ENCODE data around the gene TMEM88. TPM values are rescaled to one million over a fixed set of nuclear protein-coding genes. Genes with fewer than 3 reads are reported as not detected.

The TMEM88 gene
- polyA plus RNA-seq, 1 donor from 2014 or later, result 4.2 TPM

DNA sequence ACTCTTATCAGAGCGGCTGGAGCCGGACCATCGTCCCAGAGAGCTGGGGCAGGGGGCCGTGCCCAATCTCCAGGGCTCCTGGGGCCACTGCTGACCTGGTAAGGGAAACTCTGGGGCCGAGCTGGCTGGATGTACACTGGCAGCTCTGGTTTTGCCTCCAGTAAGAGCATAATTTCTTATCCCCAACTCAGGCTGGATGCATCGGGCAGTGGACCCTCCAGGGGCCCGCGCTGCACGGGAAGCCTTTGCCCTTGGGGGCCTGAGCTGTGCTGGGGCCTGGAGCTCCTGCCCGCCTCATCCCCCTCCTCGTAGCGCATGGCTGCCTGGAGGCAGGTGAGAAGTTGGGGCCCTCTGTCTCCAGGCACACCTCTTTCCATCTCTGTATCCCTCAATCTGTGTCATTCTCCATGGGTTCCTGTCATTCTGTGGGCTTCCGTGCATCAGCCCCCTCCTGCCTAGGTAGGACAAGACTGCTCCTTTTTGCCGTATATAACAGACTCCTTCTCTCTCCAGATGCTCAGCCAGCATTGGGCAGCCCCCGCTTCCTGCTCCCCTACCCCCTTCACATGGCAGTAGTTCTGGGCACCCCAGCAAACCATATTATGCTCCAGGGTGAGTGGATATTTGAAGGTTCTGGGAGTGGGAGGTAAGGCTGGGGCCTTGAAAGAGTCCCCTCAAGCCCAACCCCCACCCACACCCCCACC, 9.4 kb upstream of the TMEM88 start:
- H4K20me1 ChIP-seq (ENCODE audit: insufficient read depth), result peaks cover 69% of the 10 kb centered on the region
- no peaks in the 10 kb centered on the region for H3K9me2 ChIP-seq (ENCODE audit: insufficient read depth, low read length)
- H3K4me3 ChIP-seq (ENCODE audit: low read length), result peak overlapping the region; percentile 99
- H3K4me2 ChIP-seq (ENCODE audit: low read length), result peak overlapping the region; percentile 97
- H3F3A ChIP-seq (ENCODE audit: insufficient read depth, low read length, poor library complexity, severe bottlenecking), result peaks cover 14% of the 10 kb centered on the region
- no peaks in the 10 kb centered on the region for H3K36me3 ChIP-seq (ENCODE audit: insufficient read depth, low read length)
- H3K9me3 ChIP-seq (ENCODE audit: low read length), result no peaks in the 10 kb centered on the region
- no peaks in the 10 kb centered on the region for H3K27me3 ChIP-seq (ENCODE audit: insufficient read depth, low read depth, low read length)
- H3K79me2 ChIP-seq (replicated peaks; ENCODE audit: insufficient read depth, low read length), result peaks cover 50% of the 10 kb centered on the region
- H3K27ac ChIP-seq (ENCODE audit: low read length), result peak overlapping the region; percentile 94
- peak overlapping the region; percentile 92 for H3K9ac ChIP-seq (ENCODE audit: low read length)
- no peak overlapping the region for H2AFZ ChIP-seq (ENCODE audit: low read depth, low read length)
- TF ChIP-seq RAD21 (conservative IDR thresholded peaks at IDR 0.05) (no peak), POLR2AphosphoS5 (IDR thresholded peaks at IDR 0.05) (no peak), MXI1 (conservative IDR thresholded peaks at IDR 0.05; ENCODE audit: poor library complexity, severe bottlenecking) (no peak)
- TF ChIP-seq, protein P1, sequence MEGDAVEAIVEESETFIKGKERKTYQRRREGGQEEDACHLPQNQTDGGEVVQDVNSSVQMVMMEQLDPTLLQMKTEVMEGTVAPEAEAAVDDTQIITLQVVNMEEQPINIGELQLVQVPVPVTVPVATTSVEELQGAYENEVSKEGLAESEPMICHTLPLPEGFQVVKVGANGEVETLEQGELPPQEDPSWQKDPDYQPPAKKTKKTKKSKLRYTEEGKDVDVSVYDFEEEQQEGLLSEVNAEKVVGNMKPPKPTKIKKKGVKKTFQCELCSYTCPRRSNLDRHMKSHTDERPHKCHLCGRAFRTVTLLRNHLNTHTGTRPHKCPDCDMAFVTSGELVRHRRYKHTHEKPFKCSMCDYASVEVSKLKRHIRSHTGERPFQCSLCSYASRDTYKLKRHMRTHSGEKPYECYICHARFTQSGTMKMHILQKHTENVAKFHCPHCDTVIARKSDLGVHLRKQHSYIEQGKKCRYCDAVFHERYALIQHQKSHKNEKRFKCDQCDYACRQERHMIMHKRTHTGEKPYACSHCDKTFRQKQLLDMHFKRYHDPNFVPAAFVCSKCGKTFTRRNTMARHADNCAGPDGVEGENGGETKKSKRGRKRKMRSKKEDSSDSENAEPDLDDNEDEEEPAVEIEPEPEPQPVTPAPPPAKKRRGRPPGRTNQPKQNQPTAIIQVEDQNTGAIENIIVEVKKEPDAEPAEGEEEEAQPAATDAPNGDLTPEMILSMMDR (IDR thresholded peaks at IDR 0.05; ENCODE audit: poor library complexity, severe bottlenecking), result no peak
- TF ChIP-seq, protein P2, sequence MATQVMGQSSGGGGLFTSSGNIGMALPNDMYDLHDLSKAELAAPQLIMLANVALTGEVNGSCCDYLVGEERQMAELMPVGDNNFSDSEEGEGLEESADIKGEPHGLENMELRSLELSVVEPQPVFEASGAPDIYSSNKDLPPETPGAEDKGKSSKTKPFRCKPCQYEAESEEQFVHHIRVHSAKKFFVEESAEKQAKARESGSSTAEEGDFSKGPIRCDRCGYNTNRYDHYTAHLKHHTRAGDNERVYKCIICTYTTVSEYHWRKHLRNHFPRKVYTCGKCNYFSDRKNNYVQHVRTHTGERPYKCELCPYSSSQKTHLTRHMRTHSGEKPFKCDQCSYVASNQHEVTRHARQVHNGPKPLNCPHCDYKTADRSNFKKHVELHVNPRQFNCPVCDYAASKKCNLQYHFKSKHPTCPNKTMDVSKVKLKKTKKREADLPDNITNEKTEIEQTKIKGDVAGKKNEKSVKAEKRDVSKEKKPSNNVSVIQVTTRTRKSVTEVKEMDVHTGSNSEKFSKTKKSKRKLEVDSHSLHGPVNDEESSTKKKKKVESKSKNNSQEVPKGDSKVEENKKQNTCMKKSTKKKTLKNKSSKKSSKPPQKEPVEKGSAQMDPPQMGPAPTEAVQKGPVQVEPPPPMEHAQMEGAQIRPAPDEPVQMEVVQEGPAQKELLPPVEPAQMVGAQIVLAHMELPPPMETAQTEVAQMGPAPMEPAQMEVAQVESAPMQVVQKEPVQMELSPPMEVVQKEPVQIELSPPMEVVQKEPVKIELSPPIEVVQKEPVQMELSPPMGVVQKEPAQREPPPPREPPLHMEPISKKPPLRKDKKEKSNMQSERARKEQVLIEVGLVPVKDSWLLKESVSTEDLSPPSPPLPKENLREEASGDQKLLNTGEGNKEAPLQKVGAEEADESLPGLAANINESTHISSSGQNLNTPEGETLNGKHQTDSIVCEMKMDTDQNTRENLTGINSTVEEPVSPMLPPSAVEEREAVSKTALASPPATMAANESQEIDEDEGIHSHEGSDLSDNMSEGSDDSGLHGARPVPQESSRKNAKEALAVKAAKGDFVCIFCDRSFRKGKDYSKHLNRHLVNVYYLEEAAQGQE (IDR thresholded peaks at IDR 0.05; ENCODE audit: borderline replicate concordance), result no peak

DNA sequence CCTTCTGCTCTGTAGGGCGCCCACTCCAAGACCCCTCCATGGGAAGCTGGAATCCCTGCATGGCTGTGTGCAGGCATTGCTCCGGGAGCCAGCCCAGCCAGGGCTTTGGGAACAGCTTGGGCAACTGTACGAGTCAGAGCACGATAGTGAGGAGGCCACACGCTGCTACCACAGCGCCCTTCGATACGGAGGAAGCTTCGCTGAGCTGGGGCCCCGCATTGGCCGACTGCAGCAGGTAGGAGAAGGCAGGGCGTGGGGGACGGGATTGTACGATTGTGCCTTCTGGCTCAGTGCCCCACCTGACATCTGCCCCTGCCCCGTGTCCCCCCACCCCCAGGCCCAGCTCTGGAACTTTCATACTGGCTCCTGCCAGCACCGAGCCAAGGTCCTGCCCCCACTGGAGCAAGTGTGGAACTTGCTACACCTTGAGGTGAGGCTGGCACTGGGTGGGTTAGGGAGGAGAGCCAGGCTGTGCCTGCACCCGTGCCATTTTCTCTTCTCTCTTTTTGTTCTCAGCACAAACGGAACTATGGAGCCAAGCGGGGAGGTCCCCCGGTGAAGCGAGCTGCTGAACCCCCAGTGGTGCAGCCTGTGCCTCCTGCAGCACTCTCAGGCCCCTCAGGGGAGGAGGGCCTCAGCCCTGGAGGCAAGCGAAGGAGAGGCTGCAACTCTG, 8.7 kb upstream of the TMEM88 start:
- H3K79me2 ChIP-seq (replicated peaks; ENCODE audit: insufficient read depth, low read length), result peaks cover 43% of the 10 kb centered on the region
- H3K9ac ChIP-seq (ENCODE audit: low read length), result no peak overlapping the region
- peaks cover 11% of the 10 kb centered on the region for H3F3A ChIP-seq (ENCODE audit: insufficient read depth, low read length, poor library complexity, severe bottlenecking)
- H3K9me2 ChIP-seq (ENCODE audit: insufficient read depth, low read length), result no peaks in the 10 kb centered on the region
- H3K27ac ChIP-seq (ENCODE audit: low read length), result no peak overlapping the region
- H3K27me3 ChIP-seq (ENCODE audit: insufficient read depth, low read depth, low read length), result no peaks in the 10 kb centered on the region
- H3K4me2 ChIP-seq (ENCODE audit: low read length), result no peak overlapping the region
- TF ChIP-seq, protein P2 (IDR thresholded peaks at IDR 0.05; ENCODE audit: borderline replicate concordance), result no peak
- peaks cover 5% of the 10 kb centered on the region for H3K36me3 ChIP-seq (ENCODE audit: insufficient read depth, low read length)
- H2AFZ ChIP-seq (ENCODE audit: low read depth, low read length), result no peak overlapping the region
- H3K4me3 ChIP-seq (ENCODE audit: low read length), result no peak overlapping the region
- H3K9me3 ChIP-seq (ENCODE audit: low read length), result no peaks in the 10 kb centered on the region
- peaks cover 73% of the 10 kb centered on the region for H4K20me1 ChIP-seq (ENCODE audit: insufficient read depth)

Measured in neural cell (in vitro differentiated cells).